NOMO-1 treated with DMSO at 0.1 percent for 48 hours (cell line): ENCODE results near the gene SPINK7.

Experiments used
- DNase-seq: peaks from one replicate; lab custom pipeline; 2025; ENCODE audit not compliant: unreplicated experiment; lab: John Stamatoyannopoulos, UW

SPINK7 gene

GRCh38 chr5:148343603-148344487 lies 31.6 kb downstream of the SPINK7 start:
- peak; percentile 77 for DNase-seq

- DNase-seq: no peak
These were observed 35.5 kb downstream of the SPINK7 start for GRCh38 chr5:148347706-148348105.

GRCh38 chr5:148352696-148353095 lies 40.5 kb downstream of the SPINK7 start:
- no peak for DNase-seq

- no peak for DNase-seq
These were observed 41.4 kb downstream of the SPINK7 start for GRCh38 chr5:148353634-148354033.

- no peak for DNase-seq
These were observed 52.1 kb downstream of the SPINK7 start for GRCh38 chr5:148364343-148364742.
